Activated CD4-positive, alpha-beta T cell treated with anti-CD3 and anti-CD28 coated beads for 24 hours (primary cell): ENCODE data around the gene SOBP.
A peak's percentile ranks its signal among the peaks of the same experiment; 100 is the strongest.

Source experiments
- DNase-seq, 2 donors: peaks; one replicate each; pipeline ENCODE4 v3.0.0-alpha.2; 2020; ENCODE audit warnings: low read depth in 2 of 2

Gene SOBP

GRCh38 chr6:107684996-107685395, 195.1 kb downstream of the SOBP start:
- no peak for DNase-seq

DNA sequence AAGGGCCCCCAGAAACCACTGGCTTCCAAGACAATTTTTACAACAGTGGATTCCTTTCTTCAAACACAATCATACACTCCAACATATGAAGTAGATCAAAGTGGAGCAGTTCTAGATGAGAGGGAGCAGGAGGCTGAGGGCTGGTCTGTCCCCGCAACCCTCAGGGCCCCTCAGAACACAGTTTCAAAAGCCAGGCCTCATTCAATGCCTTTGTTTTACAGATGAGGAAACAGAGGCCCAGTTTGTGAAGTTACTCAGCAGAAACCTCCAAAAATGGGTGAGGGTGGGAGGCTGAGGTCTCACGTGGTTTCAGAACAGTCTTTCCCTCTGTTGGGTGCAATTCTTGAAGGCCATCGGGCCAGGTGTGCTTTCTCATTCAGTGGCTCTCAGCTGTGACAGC, 199.3 kb downstream of the SOBP start:
- DNase-seq: no peak

- no peak for DNase-seq
Measured at GRCh38 chr6:107689951-107690642, 200.2 kb downstream of the SOBP start.

DNA sequence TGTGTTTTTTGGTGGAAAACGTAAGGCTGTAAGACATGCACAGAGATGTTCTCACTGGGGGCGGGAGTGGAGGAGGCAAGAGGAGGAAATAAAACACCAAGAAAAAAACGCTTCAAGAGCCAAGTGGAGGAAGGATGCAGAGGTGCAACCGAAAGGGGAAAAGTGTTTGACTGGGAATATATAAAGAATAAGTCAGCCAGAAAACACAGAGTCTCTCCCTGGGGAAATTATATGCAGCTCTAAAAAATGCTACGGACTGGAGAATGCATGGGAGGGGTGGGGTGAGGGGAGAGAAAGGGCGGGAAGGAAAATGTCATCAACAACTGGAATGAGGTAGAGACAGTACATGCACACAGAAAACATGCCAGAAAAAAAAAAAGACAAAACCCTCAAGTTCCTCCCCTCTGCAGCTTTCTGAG, 200.7 kb downstream of the SOBP start:
- DNase-seq: no peak

GRCh38 chr6:107691062-107691751, 201.3 kb downstream of the SOBP start:
- DNase-seq: no peak

- DNase-seq: no peak
Measured at GRCh38 chr6:107692351-107692750, 202.4 kb downstream of the SOBP start.

- no peak for DNase-seq
Measured at GRCh38 chr6:107695061-107695720, 205.3 kb downstream of the SOBP start.

- no peak for DNase-seq
Measured at GRCh38 chr6:107697682-107698081, 207.8 kb downstream of the SOBP start.

DNA sequence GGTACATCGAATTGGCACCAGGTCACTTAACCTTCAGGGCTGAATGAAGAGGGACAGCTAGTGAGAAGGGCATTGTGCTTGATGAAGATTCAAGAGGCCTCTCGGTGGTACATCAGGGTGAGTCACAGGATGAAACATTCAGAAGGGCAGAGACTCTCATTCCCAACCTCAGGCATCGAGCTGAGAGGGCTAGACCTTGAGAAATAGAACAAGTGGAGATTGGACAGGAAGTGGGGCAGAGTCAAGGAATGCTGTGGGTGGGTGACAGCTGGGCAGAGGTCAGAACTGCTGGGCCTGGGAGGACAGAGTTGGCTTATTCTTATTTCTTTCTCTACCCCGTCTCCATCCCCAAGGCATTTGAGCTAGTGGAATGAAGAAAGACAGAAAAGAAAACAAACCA, 208.2 kb downstream of the SOBP start:
- DNase-seq: no peak

GRCh38 chr6:107699254-107699653, 209.3 kb downstream of the SOBP start:
- DNase-seq: no peak

DNA sequence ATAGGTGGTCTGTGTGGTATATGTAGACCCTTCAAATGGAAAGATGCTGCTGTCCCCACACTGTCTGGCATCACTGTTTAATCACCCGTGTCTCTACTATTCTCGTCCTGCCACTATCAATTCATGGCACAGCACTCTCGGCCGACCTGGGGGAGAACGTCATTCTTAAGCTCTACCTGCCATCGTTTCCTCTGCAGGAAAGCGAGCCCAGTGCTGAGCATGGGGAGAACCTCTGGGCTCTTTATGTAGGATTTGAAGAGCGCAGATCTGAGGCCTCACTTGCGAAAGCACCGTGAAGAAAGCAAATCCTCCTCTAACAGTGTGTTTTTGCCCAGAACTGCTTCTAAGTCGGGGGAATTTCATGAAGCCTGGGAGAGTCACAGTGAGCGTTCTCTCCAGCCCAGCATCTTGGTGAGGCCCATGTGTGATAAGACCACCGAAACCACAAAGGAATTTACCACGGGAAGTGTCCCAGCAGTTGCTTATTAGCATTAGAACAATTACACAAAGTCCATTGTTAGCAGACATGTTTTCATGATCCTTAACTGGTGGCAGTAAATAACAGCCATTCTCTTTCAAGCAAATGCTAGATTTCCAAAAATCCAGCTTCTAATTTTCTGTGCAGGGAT, 209.9 kb downstream of the SOBP start:
- DNase-seq: no peak

- no peak for DNase-seq
Measured at GRCh38 chr6:107703606-107704005, 213.7 kb downstream of the SOBP start.

DNA sequence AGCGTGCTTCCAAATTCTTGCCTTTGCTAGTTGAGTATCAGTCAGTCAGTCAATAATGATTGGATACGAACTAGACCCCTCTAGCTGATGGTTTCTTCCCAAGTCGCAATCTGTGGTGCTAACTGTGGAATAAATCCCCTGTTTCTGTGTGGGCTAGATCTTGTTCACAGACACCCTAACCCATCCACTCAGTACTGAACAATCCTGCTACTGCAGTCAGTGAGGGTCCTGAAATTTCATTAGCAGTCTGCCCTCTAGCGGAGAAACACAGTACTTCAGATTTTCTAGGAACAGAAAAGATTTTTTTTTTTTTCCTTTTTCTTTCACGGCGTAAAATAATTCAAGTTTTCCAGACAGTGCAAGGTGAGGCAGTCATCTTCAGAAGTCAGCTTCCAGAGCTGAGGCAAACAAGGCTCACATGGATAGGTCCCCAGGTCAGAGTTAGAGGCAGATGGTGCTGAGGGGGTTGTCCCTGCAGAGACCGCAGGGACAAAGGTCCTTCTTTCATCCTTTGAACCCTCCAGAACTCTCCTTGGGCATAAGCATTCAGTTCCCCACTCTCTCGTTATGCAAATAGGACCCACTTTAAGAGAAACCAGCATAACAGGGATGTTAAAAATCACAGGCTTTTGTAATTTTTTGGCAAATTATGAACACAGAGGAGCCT, 214.6 kb downstream of the SOBP start:
- peak in 1 of 2 donors; percentile 23 for DNase-seq

- no peak for DNase-seq
Measured at GRCh38 chr6:107706516-107707115, 216.7 kb downstream of the SOBP start.

GRCh38 chr6:107707346-107708275, 217.7 kb downstream of the SOBP start:
- DNase-seq: no peak

DNA sequence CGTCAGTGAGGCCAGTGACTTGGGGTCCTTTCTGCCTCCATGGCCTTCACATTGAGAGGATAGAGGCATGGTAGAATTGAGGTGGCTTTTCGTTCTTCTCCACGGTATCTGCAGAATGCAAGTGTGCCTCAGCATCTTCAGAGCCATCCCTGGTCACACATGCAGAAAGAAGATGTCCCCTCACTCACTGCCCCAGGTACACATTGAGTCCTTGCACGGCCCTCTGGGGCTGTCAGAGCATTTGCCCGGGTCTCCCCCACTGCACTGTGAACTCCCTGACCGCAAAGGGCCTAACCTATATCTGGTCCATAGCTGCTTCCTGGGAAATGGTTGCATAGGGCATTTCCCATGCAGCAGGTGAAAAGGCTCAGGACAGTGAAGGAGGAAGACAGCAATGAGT, 218.5 kb downstream of the SOBP start:
- DNase-seq: no peak

DNA sequence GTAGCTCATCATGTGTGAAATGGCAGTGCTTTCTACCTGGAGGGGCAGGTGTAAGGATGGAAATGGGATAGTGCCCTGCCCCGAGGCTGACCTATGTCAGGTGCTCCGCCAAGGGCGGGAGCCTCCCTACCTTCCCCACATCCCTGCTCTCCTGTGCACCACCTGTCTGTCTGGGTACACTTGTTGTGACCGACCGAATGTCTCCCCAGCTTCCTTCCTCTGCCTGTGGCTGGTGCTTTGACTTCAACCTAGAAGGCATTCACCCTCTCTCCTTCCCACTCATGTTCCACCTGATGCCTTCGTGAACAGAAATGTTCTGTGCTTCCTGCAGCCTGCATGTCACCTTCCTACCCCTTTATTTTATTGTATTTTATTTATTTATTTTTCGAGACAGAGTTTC, 219.4 kb downstream of the SOBP start:
- DNase-seq: no peak
